Effector CD4-positive, alpha-beta T cell (primary cell): ENCODE results near the gene BMERB1.
"Not testable (repeated sequence)": the region's sequence is repeated elsewhere in the genome, so short reads cannot be mapped to it uniquely, and the experiment has no call there.

Experiments used
- DNase-seq: peaks from one replicate; pipeline ENCODE4 v3.0.0-alpha.2; 2020

BMERB1 gene

DNA sequence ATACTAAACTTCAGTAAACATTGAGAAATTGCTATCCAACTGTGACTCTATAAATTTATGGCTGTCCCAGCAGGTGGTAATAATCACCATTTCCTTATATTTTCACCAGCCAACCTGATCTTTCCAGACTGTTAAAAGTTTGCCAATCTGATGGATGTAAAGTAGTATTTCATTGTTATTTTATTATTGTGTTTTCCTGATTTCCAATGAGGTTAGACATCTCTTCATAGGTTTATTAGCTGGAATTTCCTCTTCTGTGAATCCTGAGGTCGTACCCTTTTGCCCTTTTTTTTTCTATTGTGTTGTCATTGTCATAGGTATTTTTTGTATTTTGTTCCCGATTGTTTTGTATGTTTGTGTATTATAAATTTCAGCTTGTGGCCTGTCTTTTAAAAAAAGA is 31.7 kb downstream of the BMERB1 start:
- no peak for DNase-seq

GRCh38 chr16:15466886-15467781 is 32.7 kb downstream of the BMERB1 start:
- DNase-seq: no peak

DNA sequence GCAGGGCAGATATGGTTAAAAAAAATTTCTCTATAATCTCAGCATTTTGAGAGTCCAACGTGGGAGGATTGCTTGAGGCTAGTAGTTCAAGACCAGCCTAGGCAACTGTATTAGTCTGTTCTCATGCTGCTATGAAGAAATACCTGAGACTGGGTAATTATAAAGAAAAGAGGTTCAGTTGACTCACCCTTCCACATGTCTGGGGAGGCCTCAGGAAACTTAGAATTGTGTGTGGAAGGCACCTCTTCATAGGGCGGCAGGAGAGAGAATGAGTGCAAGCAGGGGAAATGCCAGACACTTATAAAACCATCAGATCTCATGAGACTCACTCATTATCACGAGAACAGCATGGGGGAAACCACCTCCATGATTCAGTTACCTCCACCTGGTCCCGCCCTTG is 42.6 kb downstream of the BMERB1 start:
- DNase-seq: not testable (repeated sequence)

DNA sequence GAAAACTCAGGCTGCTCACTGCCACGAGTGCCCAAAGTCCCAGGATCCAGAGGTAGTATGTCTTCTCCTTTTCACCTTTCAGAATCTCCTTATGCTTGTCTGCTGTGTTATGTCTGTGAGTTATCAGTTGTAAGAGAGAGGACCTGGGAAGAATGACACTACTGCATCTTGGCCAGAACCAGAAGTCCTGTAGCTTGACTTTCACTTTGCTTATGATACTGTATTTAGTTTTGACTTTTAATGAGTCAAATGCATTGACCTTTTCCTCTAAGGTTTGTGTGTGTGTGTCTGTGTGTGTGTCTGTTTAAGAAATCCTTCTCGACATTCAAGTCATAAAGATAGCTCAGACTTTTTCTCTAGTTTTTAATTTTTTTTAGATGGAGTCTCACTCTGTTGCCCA is 43.4 kb downstream of the BMERB1 start:
- DNase-seq: no peak

- DNase-seq: no peak
Observed at GRCh38 chr16:15482068-15482747, 47.8 kb downstream of the BMERB1 start.

GRCh38 chr16:15482748-15483298 is 48.4 kb downstream of the BMERB1 start:
- DNase-seq: no peak

DNA sequence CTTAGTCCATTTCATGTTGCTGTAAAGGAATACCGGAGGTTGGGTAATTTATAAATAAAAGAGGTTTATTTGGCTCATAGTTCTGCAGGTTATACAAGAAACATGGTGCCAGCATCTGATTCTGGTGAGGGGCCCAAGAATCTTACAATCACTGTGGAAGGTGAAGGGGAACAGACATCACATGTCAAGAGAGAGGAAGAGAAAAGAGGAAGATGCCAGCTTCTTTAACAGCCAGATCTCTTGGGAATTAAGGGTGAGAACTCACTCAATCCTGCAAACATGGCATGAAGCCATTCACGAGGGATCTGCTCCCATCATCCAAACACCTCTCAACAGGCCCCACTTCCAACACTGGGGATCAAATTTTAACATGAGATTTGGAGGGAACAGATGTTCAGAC is 49.5 kb downstream of the BMERB1 start:
- DNase-seq: no peak

- DNase-seq: no peak
Observed at GRCh38 chr16:15484662-15485061, 50.3 kb downstream of the BMERB1 start.

GRCh38 chr16:15485175-15485574 is 50.8 kb downstream of the BMERB1 start:
- no peak for DNase-seq

DNA sequence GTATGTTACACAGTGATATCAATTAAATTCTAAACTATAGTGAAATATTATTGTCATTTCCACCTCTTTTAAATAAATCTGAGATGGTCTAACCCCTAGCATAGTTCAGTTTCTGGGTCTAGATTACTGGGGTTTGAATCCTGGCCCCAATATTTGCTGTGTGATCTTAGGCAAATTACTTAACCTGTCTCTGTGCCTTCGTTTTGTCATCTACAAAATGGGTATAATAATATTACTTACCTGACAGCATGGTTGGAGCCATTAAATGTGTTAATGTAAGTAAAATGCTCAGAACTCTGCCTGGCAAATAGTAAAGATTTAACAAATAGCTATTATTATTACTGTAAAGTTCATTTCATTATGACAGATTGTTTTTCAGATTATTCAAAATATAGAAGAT is 52.3 kb downstream of the BMERB1 start:
- no peak for DNase-seq

DNA sequence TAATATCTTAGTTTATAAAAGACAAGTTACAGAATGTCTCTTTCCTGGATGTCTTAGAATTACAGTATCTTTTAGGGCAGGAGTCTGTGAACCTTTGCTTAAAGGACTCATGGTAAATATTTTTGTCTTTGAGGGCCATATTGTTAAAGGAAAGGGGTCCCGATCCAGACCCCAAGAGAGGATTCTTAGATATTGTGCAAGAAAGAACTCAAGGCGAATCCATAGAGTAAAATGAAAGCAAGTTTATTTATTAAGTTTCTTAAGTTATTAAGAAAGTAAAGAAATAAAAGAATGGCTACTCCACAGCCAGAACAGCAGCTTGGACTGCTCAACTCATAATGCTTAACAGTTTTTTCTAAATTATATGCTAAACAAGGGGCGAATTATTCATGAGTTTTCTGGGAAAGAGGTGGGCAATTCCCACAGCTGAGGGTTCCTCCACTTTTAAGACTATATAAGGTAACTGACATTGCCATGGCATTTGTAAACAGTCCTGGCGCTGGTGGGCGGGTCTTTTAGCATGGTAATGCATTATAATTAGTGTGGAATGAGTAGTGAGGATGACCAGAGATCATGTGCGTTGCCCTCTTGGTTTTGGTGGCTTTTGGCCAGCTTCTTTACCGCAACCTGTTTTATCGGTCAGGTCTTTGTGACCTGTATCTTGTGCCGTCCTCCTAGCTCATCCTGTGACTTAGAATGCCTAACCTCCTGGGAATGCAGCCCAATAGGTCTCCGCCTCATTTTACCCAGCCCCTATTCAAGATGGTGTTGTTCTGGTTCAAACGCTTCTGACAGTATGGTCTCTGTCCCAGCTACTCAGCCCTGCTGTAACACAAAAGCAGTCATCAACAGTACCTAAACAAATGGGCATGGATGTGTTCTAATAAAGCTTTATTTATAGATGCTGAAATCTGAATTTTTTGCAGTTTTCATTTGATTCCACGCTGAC is 53.2 kb downstream of the BMERB1 start:
- no peak for DNase-seq

DNA sequence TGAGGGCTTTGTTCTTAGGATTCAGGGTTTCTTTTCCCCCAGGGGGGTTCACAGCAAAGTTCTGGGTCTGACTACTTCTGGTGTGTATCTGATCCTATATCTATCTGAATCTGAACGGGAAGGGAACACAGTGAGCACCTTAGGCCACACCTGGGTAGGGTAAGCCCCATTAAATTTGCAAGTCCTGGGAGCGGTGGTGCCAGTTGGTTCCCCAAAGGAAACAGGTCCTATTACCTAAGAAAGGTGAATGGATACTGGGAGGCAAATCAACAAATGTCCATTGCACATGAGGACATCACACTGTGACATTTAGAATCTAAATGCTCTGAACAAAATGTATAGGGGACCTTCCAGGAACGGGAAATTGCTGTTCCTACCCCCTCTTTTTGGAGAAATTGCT is 54.6 kb downstream of the BMERB1 start:
- DNase-seq: no peak

- no peak for DNase-seq
Observed at GRCh38 chr16:15490123-15490711, 55.8 kb downstream of the BMERB1 start.

GRCh38 chr16:15491411-15491810 is 57.0 kb downstream of the BMERB1 start:
- no peak for DNase-seq

DNA sequence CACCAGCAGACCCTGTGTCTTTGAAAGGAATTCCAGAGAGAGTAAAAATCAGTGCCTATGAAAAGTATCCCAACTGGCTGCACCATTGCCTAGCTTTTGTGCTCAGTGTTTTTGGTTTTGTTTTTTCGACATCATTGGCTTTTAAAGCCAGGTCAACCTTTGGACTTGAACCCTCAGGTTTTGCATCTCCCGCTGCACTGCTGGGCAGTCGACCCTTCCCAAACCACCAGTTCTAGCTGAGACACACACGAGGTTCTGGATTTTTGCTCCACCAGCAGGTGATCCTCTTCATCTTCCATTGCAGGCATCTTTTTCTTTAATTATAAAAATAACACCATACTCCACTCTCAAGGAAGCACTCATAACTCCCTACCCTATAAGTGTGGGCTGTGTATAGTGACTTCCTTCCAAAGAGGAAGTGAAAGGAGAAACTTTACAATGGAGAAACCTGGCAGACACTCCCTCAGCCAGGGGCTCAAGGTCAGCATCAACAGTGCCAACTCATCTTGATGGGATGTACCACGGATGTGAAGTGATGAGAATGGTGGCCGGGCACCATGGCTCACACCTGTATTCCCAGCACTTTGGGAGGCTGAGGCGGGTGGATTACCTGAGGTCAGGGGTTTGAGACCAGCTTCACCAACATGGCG is 57.8 kb downstream of the BMERB1 start:
- DNase-seq: no peak

DNA sequence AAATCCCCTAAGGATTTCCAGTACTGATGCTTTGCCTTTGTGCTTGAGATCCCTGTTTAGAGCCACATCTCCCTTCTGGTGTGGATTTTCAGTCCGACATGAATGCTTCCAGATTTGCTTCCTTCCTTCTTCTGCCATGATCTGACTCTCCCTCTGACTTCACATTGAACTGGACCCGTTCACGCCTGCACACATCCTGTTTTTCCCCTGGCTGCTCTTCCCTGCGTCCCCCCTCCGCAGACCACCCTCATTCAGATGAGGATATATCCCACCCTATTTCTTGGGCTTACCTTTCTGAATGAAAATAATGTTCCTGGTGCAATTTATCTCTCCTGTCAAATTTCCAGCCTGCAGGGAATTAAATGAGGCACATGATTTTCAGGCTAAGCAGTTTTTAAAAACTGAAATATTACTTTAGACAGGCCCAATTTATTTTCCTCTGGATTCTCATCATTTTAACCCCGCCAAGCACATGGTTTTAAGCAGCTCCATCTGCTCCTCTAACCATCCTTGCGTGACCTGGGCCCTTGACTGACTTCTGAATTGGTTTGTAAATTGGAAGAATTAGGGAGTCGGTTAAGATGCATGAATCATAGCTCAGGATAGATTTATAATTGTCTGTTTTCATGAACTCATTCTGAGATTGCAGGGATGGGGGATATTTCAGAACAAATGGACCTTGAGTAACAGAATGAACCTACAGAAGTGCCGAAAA is 59.2 kb downstream of the BMERB1 start:
- no peak for DNase-seq

DNA sequence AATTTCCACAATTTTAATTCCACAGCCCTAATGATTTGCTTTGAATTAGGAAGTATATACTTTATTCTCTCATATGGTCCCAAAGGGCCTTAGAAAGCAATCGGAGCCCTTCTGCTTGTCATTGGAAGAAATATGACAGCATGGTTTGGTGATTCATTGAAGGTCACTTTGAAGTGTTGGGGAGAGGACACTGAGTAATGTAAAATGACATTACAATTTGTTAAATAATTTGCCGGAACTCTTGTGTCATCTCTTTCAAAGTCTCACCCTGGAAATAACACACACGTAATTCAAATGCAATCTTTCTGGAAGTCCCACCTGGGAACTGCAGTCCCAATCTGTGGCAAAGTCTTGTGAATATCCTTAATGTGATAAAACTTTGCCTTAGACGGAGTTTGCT is 59.8 kb downstream of the BMERB1 start:
- DNase-seq: no peak

DNA sequence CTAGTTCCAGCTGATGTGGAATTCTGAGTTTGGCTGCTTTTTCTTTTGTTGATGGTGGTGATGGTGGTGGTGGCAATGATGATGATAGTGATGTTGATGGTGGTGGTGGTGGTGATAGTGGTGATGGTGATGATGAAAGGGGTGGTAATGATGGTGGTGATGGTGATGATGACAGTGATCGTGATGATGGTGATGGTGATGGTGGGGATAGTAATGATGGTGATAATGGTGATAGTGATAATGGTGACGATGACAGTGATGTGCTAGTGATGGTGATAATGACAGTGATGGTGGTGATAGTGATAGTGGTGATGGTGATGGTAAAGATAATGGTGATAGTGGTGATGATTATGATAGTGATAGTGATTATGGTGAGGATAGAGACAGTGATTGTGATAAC is 61.5 kb downstream of the BMERB1 start:
- no peak for DNase-seq

DNA sequence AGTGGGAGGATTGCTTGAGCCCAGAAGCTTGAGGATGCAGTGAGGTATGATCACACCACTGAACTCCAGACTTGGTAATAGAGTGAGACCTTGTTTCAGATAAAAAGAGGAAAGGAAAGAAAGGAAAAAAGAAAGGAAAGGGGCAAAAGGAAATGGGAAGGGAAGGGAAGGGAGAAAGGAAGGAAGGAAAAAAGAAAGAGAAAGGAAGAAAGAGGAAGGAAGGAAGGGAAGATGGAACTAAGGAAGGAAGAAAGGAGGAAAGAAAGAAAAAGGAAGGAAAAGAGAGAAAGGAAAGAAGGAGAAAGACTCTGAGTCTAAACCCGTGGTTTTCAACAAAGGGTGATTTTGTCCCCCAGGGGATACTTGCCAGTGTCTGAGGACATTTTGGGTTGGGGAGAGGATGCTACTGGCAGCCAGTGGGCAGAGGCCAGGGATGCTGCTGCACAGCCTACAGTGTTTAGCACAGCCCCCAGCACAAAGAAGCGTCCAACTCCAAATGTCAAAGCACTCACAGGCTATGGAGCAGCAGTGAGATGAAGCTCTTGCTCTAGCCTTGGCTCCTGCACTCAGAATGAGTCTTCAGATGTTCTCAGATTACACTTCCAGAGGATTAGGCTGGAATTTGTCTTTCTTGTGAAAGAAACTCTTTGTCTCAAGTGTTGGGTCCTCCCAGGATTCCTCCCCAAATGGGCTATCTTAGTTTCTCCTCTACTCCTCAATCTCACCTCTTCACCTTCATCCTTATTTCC is 64.2 kb downstream of the BMERB1 start:
- DNase-seq: no peak

DNA sequence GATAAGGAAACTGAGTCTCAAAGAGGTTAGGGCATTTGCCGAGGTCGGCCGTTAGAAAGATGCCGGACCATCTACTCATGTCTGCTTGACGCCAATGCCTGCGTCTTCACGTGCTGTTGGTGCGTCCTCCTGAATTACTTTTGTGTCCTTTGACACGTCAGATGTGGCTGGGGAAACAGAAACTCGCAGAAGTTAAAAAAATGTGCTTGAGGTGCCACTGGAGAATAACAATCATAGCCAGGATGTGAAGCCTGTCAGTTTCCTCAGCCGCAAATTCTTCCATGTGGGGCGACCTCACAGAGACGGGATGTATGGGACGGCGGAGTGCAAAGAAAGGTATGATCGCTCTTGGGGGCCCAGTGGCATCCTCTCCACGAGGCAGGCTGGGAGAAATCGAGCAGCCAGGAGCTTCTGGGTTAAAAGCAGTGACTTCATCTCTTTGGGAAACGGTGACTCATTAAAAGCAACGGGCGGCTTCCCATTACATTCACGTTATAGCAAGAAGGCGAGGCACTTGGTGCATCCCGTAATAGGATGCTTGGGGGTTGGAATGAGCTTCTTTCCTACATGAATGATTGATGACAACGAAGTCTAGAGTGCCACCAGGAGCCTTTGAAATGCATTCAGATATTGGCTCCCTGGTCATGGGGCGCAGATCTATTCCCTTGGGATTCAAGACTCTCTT is 67.8 kb downstream of the BMERB1 start:
- DNase-seq: no peak
